ENCODE results near the gene SSU72.
"Not testable (repeated sequence)": the region's sequence is repeated elsewhere in the genome, so short reads cannot be mapped to it uniquely, and the experiment has no call there.

SSU72 gene

GRCh38 chr1:1529321-1529720, 45.3 kb downstream of the SSU72 start:
- DNase-seq (ENCODE audit: low spot score): no peak

DNA sequence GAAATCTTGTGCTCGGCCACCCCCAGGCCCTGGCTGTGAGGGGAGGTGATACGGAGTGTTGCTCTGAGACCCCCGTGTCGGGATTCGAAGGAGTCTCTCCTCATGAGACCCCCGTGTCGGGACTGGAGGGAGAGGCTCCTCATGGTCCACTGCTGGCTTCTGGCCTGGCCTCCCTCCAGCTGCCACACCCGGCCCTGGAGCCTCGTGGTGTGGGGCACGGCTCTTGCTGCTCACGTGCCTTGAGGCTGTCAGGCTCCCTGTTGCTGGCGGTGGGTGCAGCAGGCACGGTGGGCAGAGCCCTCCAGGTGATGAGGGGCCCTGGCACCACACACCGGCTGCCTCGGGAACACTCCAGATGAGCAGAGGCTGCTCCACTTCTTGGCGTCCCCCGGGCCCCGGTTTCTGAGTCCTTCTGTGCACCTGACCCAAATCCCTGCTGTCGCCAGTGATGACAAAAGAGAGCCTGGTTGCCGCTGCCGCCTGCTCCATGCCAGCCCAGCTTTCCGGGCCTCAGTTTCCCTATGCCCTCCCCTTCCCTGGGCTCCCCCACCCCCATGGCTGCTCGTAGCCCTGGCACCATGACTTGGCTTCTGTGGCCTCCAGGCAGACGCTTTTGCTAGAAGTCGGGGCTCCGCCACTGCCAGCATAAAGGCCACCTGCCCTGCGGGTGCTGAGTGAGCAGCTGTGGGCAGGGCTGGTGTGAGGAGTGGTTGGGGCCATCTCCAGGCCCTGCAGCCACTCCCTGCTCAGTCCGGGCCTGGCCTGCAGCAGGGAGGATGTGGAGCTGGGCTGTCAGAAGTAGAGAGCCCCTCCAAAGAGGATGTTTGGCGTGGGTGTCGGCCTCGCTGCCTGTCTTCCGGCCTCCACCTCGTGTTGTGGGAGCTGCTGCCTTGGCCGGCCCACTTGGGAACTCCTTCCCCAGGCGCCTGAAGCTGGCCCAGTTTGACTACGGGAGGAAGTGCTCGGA, 46.1 kb downstream of the SSU72 start:
- no peak for DNase-seq (ENCODE audit: low spot score)

DNA sequence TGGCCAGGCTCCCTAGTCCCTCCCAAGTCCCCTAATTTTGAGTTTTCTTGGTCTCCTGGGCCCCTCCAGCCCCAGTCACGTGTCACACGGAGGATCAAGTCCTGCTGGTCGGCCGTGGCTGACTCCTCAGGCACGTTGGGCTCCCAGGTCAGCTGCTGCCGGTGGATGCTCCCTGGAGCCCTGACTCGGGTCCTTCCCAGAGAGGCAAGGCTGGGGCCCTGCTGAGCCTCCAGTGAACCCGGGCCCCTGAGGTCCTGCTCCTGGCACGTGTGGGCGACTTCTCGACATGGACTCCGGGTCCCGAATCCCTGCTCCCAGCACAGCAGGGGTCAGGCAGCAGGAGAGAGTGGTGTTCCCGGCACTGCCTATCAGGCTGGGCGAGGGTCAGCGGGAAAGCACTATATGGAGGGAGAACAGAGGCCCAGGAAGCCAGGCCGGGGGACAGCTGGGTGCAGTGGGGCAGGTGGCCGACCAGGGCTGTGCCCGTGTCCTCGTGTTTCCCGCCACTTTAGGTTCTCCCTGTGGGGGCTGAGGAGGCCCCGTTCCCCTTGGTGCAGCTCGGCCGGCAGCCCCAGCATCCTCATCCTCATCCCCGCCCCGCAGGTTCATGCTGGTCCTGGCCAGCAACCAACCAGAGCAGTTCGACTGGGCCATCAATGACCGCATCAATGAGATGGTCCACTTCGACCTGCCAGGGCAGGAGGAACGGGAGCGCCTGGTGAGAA, 47.4 kb downstream of the SSU72 start:
- no peak for DNase-seq (ENCODE audit: low spot score)

GRCh38 chr1:1526476-1526875, 48.2 kb downstream of the SSU72 start:
- not testable (repeated sequence) for DNase-seq (ENCODE audit: low spot score)

GRCh38 chr1:1524750-1525383, 49.8 kb downstream of the SSU72 start:
- DNase-seq (ENCODE audit: low spot score): not testable (repeated sequence)

DNA sequence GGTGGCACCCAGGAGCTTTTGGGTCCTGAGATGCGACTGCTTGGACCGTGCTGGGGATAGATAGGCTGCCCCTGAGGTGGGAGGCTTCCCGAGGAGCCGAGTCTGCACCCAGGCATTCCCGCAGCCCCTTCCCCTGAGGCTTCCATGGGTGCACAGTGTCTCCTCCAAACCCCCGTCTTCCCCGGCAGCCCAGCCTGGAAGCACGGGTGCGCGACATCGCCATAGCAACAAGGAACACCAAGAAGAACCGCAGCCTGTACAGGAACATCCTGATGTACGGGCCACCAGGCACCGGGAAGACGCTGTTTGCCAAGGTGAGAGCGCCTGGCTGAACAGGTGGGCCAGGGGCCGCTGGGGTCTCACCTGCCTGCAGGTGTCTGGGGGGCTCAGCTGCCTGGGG, 51.0 kb downstream of the SSU72 start:
- DNase-seq (ENCODE audit: low spot score): not testable (repeated sequence)

DNA sequence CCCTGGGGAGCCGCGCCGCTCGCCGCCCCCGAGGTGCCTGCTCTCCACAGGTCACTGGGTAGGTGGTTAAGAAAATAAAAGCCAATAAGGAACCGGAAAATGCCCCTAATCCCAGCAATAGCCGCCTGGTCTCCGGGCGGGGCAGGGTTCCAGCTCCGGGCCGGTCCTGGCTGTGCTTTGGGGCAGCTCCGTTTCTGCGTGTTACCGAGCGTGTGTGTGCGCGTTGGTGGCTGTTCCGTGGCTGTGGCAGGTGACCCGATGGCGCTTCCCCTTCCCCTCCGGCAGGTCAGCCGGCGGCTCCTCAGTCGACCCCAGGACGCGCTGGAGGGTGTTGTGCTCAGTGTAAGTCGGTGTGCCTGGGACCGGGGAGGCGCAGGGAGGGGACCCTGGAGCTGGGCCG, 51.4 kb downstream of the SSU72 start:
- not testable (repeated sequence) for DNase-seq (ENCODE audit: low spot score)

- not testable (repeated sequence) for DNase-seq (ENCODE audit: low spot score)
These were observed 52.1 kb downstream of the SSU72 start for GRCh38 chr1:1522536-1522935.

- DNase-seq (ENCODE audit: low spot score): no peak
These were observed 53.3 kb downstream of the SSU72 start for GRCh38 chr1:1521331-1521730.

DNA sequence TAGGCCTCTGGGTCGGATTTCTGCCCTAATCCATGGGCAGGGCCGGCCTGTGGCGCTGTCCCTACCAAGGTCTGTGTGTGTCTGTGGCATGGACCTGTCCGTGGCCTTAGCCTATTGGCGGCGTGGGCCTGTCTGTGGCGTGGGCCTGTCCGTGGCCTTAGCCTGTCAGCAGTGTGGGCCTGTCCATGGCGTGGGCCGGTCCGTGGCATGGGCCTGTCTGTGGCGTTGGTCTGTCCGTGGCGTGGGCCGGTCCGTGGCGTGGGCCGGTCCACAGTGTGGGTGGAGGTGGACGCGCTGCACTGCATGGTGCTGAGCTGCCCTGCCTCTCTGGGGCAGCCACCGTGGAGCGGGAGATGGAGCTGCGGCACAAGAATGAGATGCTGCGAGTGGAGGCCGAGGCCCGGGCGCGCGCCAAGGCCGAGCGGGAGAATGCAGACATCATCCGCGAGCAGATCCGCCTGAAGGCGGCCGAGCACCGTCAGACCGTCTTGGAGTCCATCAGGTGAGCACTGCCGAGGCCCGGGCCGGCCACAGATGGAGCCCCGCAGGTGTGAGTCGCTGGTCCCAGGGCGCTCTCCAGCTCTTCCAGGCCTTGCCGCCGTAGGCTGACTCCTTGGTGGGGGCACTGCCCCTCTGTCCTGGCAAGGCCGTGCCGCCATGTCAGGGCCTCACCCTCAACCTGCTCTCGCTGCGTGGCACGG, 54.7 kb downstream of the SSU72 start:
- DNase-seq (ENCODE audit: low spot score): not testable (repeated sequence)

DNA sequence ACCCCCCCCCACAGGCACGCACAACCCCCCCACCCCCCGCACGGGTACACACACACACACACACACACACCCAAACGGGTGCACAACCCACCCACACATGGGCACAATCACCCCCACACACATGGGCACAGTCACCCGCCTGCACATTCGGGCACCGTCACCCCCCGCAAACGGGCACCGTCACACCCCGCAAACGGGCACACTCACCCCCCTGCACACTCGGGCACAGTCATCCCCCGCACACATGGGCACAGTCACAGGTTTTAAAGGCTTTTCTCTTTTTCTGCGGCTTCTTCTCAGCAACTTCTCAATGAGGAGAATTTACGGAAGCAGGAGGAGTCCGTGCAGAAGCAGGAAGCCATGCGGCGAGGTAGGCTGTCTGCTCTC, 56.0 kb downstream of the SSU72 start:
- DNase-seq (ENCODE audit: low spot score): not testable (repeated sequence)

- DNase-seq (ENCODE audit: low spot score): no peak
These were observed 56.6 kb downstream of the SSU72 start for GRCh38 chr1:1517973-1518620.

DNA sequence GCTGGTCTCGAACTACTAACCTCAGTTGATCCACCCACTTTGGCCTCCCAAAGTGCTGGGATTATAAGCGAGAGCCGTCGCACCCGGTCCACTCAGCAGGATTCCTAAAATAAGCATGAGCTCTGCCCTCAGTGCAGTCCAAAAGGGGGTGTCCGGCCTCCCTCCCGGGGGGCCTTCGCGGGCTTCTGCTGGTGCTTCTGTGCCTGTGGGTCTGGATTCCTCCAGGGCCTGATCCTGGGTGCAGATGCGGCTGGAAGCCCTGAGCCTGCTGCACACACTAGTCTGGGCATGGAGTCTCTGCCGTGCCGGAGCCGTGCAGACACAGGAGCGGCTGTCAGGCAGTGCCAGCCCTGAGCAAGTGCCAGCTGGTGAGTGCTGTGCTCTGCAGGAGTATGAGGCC, 57.7 kb downstream of the SSU72 start:
- not testable (repeated sequence) for DNase-seq (ENCODE audit: low spot score)

GRCh38 chr1:1514376-1514775, 60.3 kb downstream of the SSU72 start:
- not testable (repeated sequence) for DNase-seq (ENCODE audit: low spot score)

DNA sequence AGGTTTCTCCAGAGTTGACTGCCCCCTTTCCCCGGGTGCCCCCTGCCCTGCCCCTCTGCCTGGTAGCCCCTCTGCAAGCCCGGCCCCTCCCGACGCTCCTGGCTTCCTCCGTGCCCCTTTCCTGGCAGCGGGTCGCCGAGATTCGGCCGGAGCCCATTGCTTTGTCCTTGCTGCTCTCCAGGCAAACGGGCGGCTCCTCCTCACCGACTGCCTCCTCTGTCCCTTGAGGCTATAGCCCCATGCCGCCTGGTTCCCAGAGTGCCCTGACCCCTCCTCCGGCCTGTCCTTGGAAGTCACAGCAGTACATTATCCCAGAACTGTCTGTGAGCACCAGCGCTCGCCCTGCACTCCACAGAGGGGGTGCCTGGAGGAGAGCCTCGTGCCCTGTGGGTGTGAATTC, 61.0 kb downstream of the SSU72 start:
- not testable (repeated sequence) for DNase-seq (ENCODE audit: low spot score)

GRCh38 chr1:1512425-1512824, 62.2 kb downstream of the SSU72 start:
- not testable (repeated sequence) for DNase-seq (ENCODE audit: low spot score)

GRCh38 chr1:1511533-1512285, 63.0 kb downstream of the SSU72 start, which contains the start of gene ATAD3A:
Gene ATAD3A (plus strand): TSS chr1:1512162. CDS start chr1:1512269, 107 bp downstream.
- peak; percentile 94 for DNase-seq (ENCODE audit: low spot score)

- DNase-seq (ENCODE audit: low spot score): peak; percentile 67
These were observed 63.6 kb downstream of the SSU72 start for GRCh38 chr1:1510912-1511532.

- not testable (repeated sequence) for DNase-seq (ENCODE audit: low spot score)
These were observed 65.2 kb downstream of the SSU72 start for GRCh38 chr1:1509465-1509850.

Measured in SK-N-DZ (cell line).